Measurements from ENCODE around the gene VEPH1. TPM values are rescaled to one million over a fixed set of nuclear protein-coding genes. Genes with fewer than 3 reads are reported as not detected.

Gene VEPH1
- polyA plus RNA-seq, 1 of the 3 experiments (the other 2 are of a cell fraction): 6.0 TPM

- TF ChIP-seq SIN3A (IDR thresholded peaks at IDR 0.05; ENCODE audit: borderline replicate concordance, low read depth, low read length): no peak
These were observed 94.6 kb downstream of the VEPH1 start (continued) for GRCh38 chr3:157408499-157409149.

GRCh38 chr3:157407769-157408168, 95.4 kb downstream of the VEPH1 start:
- CTCF ChIA-PET: no interaction called here
- H3K27me3 ChIP-seq (ENCODE audit: insufficient read depth): no peaks in the 10 kb centered on the region
- H3K4me3 ChIP-seq (ENCODE audit: low read depth in 2 of 2, low read length in 1 of 2): no peak overlapping the region
- H3K9me2 ChIP-seq: no peaks in the 10 kb centered on the region
- no peak for DNase-seq
- WGBS (ENCODE audit: low lambda C conversion rate): 76% methylated on average over 3 of the region's 3 CpGs
- H3K4me2 ChIP-seq: no peak overlapping the region
- no peak overlapping the region for H3K9ac ChIP-seq
- H3K36me3 ChIP-seq (replicated peaks in 1 of 2; ENCODE audit: control insufficient read depth in 1 of 2, insufficient read depth in 2 of 2, low read length in 1 of 2): no peaks in the 10 kb centered on the region
- H2AFZ ChIP-seq (ENCODE audit: low read depth): no peak overlapping the region
- H3F3A ChIP-seq (replicated peaks; ENCODE audit: insufficient read depth): no peaks in the 10 kb centered on the region
- no peak overlapping the region for H3K27ac ChIP-seq (ENCODE audit: low read depth in 2 of 2, low read length in 1 of 2)
- H4K20me1 ChIP-seq (ENCODE audit: insufficient read depth): no peaks in the 10 kb centered on the region
- no peaks in the 10 kb centered on the region for H3K9me3 ChIP-seq
- POLR2A ChIA-PET: no interaction called here
- H3K79me2 ChIP-seq (ENCODE audit: insufficient read depth): no peaks in the 10 kb centered on the region
- TF ChIP-seq TEAD4 (IDR thresholded peaks at IDR 0.05; ENCODE audit: borderline replicate concordance, insufficient read depth) (no peak), EP300 (IDR thresholded peaks at IDR 0.05; ENCODE audit: borderline replicate concordance in 1 of 2, low read depth in 1 of 2, low read length in 1 of 2) (no peak), GABPA (IDR thresholded peaks at IDR 0.05; ENCODE audit: low read depth) (no peak), NFIC (IDR thresholded peaks at IDR 0.05; ENCODE audit: borderline replicate concordance) (no peak), CTCF (IDR thresholded peaks at IDR 0.05) (no peak), FOXM1 (IDR thresholded peaks at IDR 0.05; ENCODE audit: low read depth) (no peak), TAF1 (IDR thresholded peaks at IDR 0.05; ENCODE audit: borderline replicate concordance, low read depth, low read length) (no peak), MEF2A (IDR thresholded peaks at IDR 0.05; ENCODE audit: borderline replicate concordance, low read depth) (no peak)
- TF ChIP-seq, protein P1, sequence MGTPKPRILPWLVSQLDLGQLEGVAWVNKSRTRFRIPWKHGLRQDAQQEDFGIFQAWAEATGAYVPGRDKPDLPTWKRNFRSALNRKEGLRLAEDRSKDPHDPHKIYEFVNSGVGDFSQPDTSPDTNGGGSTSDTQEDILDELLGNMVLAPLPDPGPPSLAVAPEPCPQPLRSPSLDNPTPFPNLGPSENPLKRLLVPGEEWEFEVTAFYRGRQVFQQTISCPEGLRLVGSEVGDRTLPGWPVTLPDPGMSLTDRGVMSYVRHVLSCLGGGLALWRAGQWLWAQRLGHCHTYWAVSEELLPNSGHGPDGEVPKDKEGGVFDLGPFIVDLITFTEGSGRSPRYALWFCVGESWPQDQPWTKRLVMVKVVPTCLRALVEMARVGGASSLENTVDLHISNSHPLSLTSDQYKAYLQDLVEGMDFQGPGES (IDR thresholded peaks at IDR 0.05; ENCODE audit: low read depth, low read length): no peak
- no peaks in the 10 kb centered on the region for H3K4me1 ChIP-seq (ENCODE audit: control insufficient read depth in 1 of 2, insufficient read depth in 2 of 2, low read depth in 1 of 2, low read length in 1 of 2)

DNA sequence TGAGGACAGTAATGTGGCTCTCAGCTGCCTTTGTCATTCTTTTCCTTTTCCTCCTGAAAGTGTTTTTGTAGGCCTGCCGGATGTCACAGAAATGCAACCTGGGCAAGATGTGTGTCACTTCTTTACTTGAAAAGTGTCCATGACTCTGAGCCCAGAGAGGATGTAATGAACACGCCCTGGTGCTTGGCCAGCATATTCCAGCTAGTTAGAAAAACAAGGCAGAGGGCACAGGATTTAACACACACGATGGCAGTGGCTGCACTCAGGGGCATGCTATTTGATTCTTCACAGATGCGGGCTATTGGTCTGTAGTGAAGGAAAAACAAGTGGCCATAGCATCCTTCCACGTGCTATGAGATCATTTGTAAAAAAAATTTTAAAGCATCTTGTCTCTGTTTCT, 96.8 kb downstream of the VEPH1 start:
- Histone ChIP-seq H3K79me2 (ENCODE audit: insufficient read depth) (no peaks in the 10 kb centered on the region), H3K9me2 (no peaks in the 10 kb centered on the region), H4K20me1 (ENCODE audit: insufficient read depth) (no peaks in the 10 kb centered on the region), H3K4me1 (ENCODE audit: control insufficient read depth in 1 of 2, insufficient read depth in 2 of 2, low read depth in 1 of 2, low read length in 1 of 2) (no peaks in the 10 kb centered on the region), H3K9ac (no peak overlapping the region), H3K36me3 (replicated peaks in 1 of 2; ENCODE audit: control insufficient read depth in 1 of 2, insufficient read depth in 2 of 2, low read length in 1 of 2) (no peaks in the 10 kb centered on the region), H3K4me2 (no peak overlapping the region), H3K9me3 (no peaks in the 10 kb centered on the region), H3K27ac (ENCODE audit: low read depth in 2 of 2, low read length in 1 of 2) (no peak overlapping the region), H3K4me3 (ENCODE audit: low read depth in 2 of 2, low read length in 1 of 2) (no peak overlapping the region), H3F3A (replicated peaks; ENCODE audit: insufficient read depth) (no peaks in the 10 kb centered on the region), H3K27me3 (ENCODE audit: insufficient read depth) (no peaks in the 10 kb centered on the region), H2AFZ (ENCODE audit: low read depth) (no peak overlapping the region)
- no peak for DNase-seq
- POLR2A ChIA-PET: no interaction called here
- CTCF ChIA-PET: interaction anchor here (0.8 to 1.2 kb wide), 2 partner anchors 9 to 12 kb away, joined by 3 read pairs; no protein-coding TSS in a partner anchor
- 81% methylated on average over 5 of the region's 5 CpGs for WGBS (ENCODE audit: low lambda C conversion rate)
- TF ChIP-seq, protein P2, sequence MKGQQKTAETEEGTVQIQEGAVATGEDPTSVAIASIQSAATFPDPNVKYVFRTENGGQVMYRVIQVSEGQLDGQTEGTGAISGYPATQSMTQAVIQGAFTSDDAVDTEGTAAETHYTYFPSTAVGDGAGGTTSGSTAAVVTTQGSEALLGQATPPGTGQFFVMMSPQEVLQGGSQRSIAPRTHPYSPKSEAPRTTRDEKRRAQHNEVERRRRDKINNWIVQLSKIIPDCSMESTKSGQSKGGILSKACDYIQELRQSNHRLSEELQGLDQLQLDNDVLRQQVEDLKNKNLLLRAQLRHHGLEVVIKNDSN (IDR thresholded peaks at IDR 0.05; ENCODE audit: borderline replicate concordance, low read depth): no peak
- TF ChIP-seq RCOR1 (IDR thresholded peaks at IDR 0.05; ENCODE audit: low read length) (no peak), FOXM1 (IDR thresholded peaks at IDR 0.05; ENCODE audit: low read depth) (no peak), CTCF (IDR thresholded peaks at IDR 0.05) (no peak), GABPA (IDR thresholded peaks at IDR 0.05; ENCODE audit: low read depth) (no peak), RXRA (IDR thresholded peaks at IDR 0.05; ENCODE audit: borderline replicate concordance, low read depth) (no peak), JUND (IDR thresholded peaks at IDR 0.05) (no peak)
- TF ChIP-seq, protein P3, sequence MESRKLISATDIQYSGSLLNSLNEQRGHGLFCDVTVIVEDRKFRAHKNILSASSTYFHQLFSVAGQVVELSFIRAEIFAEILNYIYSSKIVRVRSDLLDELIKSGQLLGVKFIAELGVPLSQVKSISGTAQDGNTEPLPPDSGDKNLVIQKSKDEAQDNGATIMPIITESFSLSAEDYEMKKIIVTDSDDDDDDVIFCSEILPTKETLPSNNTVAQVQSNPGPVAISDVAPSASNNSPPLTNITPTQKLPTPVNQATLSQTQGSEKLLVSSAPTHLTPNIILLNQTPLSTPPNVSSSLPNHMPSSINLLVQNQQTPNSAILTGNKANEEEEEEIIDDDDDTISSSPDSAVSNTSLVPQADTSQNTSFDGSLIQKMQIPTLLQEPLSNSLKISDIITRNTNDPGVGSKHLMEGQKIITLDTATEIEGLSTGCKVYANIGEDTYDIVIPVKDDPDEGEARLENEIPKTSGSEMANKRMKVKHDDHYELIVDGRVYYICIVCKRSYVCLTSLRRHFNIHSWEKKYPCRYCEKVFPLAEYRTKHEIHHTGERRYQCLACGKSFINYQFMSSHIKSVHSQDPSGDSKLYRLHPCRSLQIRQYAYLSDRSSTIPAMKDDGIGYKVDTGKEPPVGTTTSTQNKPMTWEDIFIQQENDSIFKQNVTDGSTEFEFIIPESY (IDR thresholded peaks at IDR 0.05; ENCODE audit: borderline replicate concordance, low read depth): no peak

All from SK-N-SH (cell line).